SW480 (cell line): Measurements from ENCODE around the gene PLA2G12A.
"Not testable (repeated sequence)": the region's sequence is repeated elsewhere in the genome, so short reads cannot be mapped to it uniquely, and the experiment has no call there.

Experiments
- DNase-seq: peaks from one replicate; pipeline ENCODE4 v3.0.0-alpha.2; 2016; ENCODE audit warnings: low spot score

The PLA2G12A gene

DNA sequence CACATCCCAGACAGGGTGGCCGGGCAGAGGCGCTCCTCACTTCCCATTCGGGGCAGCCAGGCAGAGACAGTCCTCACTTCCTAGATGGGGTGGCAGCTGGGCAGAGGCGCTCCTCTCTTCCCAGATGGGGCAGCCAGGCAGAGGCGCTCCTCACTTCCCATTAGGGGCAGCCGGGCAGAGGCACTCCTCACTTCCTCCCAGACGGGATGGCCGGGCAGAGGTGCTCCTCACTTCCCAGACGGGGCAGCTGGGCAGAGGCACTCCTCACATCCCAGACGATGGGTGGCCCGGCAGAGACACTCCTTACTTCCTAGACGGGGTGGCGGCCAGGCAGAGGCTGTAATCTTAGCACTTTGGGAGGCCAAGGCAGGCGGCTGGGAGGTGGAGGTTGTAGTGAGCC is 50.9 kb downstream of the PLA2G12A start:
- not testable (repeated sequence) for DNase-seq

DNA sequence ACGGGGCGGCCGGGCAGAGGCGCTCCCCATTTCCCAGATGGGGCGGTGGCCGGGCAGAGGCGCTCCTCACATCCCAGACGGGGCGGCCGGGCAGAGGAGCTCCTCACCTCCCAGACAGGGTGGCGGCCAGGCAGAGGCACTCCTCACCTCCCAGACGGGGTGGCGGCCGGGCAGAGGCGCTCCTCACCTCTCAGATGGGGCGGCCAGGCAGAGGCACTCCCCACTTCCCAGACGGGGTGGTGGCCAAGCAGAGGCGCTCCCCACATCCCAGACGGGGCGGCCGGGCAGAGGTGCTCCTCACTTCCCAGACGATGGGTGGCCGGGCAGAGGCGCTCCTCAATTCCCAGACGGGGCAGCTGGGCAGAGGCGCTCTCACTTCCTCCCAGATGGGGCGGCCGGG is 51.4 kb downstream of the PLA2G12A start:
- not testable (repeated sequence) for DNase-seq

DNA sequence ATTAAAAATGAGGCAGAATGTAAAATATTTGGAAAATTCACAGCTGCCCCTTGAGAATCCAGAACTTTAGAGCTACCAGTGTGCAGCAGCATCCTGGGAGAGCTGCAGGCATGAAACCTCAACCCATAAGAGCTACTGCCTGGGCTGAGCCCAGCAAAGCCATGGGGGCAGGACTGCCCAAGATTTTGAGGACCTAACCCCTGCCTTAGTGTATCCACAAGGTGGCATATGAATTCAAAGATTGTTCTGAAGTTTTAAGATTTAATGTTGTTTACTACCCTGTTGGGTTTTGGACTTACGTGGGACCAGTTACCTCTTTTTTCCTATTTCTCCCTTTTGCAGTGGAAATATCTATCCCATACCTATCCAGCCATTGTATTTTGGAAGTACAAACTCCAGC is 53.0 kb downstream of the PLA2G12A start:
- no peak for DNase-seq

DNA sequence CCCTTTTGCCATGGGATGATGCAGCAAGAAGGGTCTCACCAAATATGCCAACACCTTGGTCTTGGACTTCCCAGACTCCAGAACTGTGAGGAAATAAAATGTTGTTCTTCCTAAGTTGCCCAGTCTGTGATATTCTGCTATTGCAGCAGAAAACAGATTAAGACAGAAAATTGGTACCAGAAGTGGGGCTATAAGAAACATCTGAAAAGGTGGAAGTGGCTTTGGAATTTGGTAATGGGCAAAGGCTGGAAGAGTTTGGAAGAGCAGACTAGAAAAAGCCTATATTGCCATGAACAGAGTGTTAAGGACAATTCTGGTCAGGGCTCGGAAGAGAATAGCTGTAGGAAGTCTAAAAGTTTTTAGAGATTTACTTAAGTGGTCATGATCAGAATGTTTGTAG is 54.0 kb downstream of the PLA2G12A start:
- no peak for DNase-seq

DNA sequence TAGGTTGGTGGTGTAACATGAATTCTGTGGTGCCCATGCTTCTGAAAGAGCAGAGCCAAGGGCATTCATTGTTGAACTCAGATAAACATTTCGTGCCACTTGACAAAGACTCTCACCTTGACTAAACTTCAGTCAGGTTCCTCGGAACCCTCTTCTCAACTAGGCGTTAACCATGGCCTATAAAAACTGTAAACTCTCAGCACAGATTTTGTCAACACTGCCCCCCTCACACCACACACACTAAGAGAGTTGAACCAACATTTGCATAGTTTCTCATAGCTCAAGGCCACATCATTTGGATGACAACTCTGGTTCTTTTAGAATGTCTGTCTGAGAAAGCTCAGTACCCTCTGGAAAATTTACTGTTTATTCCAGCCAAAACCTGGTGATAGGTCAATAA is 54.7 kb downstream of the PLA2G12A start:
- DNase-seq = no peak

DNA sequence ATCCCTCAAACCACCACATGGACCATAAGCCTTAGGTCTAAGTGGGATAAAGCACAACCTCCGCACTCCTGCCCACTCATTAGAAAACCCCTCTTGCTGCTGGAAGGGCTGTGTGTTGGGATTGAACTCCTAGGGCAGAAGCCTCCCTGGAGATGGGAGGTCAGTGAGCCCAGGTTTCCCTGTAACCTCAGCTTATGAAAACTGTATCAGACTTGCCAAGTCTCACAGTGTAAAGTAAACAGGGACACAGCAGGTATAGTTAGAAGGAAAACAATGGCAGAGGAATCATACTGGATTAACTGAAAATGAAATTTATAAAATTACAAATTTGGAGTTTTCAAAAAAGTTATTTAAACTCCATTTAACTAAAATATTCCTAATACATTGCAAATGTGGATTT is 56.6 kb downstream of the PLA2G12A start:
- DNase-seq = no peak

DNA sequence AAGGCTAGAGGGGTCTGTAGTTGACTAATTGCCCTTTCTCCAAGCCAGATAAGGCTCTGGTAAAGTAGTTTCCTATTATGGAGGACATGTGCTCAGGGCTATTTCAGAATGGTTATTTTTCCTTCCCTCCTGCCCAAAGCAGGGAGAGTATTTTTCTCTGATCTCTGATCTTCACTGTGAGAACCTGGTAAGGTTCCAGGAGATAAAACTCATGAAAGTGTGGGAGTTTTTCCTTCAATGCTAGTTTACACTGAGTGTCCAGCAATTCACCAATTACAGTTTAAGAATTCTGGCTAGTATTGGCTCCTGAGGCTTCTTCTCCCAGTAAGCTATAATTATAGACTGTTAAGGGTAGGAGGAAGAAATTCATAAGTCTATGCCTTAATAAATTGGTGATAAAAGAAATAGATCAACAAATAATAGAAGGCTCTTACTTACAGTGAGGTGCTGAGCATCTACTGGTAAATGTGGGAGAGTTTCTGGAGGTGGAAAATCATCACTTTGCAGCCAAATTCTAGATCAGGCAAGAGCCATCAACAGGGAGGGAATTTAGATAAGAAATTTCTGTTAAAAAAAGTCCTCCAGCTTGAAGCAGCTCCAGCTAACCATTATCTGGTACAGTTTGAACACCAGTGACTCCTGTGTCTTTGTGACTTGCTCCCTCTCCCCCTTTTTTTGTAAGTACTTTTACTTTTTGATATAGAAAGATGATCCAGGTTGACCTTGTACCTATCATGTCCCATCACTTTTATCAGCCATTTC is 57.5 kb downstream of the PLA2G12A start:
- no peak for DNase-seq

DNA sequence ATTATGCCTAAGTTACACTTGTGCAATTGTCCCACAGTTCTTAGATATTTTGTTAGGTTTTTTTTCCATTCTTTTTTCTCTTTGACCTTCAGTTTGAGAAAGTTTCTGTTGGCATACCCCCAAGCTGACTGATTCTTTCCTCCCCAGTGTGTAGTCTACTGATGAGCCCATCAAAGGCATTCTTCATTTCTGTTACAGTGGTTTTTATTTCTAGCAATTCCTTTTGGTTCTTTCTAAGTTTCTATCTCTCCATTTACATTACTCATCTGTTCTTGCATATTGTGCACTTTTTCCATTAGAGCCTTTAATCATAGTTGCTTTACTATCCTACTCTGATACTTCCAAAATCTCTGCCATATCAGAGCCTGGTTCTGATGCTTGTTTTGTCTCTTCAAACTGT is 58.5 kb downstream of the PLA2G12A start:
- no peak for DNase-seq

DNA sequence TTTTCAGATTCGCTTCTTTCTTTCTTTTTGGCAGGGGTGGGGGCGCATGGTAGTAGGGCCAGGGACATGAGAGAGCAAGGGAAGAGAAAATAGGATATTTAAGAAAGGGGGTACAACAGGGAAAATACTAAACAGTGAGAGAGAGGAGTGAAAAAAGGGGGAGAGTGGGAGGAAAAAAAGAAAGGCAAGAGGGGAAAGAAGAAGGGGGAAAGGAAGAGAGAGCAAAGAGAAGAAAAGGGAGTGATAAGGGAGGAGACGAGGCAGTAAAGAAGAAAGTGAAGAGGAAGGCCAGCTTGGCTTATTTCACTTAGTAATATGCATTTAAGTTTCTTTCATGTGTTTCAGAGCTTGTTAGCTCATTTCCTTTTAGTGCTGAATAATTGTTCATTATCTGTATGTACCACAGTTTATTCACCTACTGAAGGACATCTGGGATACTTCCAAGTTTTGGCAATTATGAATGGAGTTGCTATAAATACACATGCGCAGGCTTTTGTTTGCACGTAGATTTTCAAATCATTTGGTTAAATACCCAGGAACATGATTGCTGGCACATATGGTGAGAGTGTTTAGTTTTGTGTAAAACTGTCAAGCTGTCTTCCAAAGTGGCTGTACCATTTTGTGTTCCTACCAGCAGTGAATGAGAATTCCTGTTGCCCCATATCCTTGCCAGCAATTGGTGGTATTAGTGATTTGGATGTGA is 63.9 kb downstream of the PLA2G12A start:
- no peak for DNase-seq

DNA sequence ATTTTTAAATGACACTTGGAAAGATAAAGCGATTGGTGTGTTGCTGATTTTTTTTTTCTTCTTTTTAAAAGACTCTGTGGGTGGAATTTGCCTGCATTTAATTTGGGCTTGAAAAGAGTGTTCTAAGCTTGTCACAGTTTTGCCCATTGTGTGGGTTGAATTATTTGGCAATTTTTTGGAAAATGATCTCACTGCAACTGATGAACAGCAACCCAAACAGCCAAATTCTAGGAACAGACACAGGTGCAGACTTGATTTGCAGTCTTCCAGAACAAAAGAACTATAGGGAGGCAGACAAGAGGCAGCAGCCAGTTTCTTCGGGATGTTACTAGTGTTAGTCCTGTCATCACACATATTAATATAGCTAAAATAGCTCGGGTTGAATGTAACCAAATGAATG is 67.1 kb downstream of the PLA2G12A start:
- no peak for DNase-seq

DNA sequence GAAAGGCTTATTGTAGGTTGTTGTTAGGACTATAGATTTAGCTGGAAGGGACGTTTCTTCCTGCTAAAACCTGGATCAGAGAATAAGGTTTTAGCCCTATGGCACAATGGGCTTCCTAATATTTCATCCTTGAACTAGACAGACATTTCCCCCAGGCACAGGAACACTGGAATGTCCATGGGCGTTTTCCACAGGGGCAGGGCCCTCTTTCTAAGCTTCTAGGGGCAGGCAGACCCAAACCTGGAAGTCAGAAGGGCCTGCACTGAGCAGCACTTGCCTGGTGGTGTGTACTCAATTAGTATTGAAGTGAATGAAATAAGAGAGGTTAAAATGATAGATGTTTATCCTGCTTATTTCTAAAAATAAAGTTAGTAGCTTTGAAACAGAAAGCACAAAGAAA is 67.8 kb downstream of the PLA2G12A start:
- DNase-seq = no peak
